CD4-positive, alpha-beta T cell treated with Interleukin-21 for 1 hour (primary cell): Measurements from ENCODE around the gene NOC2L.

ENCODE experiments used
- DNase-seq: peaks from one replicate; pipeline ENCODE4 v3.0.0-alpha.2; 2020

The NOC2L gene

DNA sequence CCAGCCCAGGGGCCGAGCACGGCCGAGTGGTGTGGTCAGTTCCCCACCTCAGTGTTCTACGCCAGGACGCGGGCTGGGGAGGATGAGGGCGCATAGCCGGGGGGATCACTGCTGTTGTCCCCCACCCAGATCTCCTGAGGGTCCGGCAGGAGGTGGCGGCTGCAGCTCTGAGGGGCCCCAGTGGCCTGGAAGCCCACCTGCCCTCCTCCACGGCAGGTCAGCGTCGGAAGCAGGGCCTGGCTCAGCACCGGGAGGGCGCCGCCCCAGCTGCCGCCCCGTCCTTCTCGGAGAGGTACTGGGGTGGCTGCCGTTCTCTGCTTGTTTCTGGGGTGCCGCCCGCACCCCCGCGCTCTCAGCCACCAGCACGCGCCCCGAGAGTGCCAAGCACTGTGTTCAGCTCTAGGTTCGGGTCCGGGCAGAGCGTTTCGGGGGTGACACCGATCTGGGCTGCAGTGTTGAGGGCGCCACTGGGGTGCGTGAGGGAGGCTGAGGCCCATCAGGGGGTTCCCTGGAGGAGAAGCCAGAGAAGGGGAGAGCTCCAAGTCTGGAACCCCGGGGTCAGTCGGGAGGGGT is 18.0 kb downstream of the NOC2L start:
- DNase-seq = no peak

DNA sequence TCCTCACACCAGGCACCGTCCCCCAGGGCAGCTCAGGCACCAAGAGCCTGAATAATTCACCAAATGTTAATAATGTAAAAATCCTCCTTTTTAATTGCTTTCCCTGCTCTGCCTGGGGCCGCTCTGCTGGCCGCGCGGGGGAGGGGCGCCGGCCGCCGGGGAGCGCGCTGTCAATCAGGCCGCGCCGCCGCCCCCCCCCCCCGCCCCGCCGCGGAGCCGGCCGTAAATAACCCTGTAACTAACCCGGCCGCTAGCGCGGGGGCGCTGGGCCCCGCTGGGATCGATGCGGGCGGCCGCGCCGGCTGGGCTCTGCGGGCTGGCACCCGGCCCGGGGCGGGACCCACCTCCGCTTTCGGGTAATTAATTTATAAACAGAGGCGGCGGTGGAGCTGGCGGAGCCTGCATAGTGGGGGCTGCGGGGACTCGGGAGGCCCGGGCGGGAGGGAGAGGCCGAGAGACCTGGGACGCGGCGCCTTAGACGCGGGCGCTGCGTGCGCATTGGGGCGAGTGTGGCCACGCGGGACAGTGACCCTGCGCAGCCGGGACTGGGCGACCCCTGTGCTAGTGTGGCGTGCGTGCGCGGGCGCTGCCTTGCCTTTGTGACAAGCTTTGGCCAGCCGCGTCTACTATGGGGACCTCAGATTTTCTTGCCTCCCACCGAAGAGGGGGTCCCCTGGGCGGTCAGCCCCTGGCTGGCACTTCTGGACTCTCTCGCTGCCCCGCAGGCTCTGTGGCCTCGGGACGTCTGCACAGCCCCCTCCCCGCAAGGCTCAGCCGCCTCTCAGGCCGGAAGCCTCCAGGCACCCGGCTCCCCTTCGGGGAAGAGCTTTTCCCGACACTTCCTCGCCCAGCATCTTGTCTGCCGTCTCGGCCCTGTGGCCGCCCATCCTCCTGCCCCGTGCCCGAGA is 18.7 kb downstream of the NOC2L start:
- DNase-seq = peak; percentile 25

DNA sequence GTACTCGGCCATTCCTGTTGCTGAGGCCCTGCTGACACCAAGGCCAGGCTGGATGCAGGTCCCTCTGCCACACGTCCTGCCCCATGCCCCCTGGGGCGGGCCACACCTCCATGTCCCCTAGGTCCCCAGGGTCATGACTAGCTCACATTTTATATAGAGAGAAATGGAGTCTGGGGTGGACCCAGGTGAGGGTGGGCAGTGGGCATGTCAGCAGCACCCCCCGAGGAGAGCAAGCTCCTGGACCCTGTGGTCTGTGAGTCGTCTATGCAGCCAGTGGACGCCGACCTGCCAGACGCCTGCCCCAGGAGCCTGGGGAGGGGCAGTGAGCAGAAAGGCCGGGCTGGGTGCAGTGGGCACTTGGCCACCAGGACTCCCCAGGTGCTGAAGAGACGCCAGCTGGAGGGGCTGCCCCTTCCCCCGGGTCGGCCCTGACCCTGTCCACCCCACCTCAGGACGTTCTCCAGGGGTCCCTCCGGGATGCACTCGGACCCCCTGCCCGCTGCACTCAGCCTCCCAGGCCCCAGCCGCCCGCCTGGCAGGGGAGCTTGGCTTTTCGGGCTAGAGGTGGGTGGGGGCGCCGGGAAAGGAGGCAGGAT is 19.4 kb downstream of the NOC2L start:
- DNase-seq = no peak

DNA sequence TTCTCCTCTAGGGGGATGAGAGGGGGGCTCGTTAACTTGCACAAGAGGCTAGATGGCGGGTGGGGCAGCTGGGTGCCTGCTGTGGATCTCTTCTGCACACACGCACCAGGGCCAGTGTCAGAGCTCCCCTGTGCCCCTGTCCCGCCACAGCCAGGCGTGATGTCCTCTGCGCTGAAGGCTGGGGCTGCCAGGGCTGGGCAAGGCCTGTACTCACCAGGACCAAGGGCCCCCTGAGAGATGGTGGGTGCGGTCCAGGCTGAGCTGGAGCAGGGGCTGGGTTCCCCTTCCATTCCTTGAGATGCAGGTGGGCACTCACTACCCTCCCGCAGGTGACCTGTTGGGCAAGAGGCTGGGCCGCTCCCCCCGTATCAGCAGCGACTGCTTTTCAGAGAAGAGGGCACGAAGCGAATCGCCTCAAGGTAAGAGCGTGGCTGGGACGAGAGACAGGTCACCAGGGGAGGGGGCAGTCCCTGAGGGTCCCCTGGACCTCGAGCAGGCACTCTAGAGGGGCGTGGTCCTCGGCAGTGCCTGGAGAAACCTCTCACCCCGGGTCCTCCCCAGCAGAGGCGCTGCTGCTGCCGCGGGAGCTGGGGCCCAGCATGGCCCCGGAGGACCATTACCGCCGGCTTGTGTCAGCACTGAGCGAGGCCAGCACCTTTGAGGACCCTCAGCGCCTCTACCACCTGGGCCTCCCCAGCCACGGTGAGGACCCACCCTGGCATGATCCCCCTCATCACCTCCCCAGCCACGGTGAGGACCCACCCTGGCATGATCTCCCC is 20.2 kb downstream of the NOC2L start:
- no peak for DNase-seq

DNA sequence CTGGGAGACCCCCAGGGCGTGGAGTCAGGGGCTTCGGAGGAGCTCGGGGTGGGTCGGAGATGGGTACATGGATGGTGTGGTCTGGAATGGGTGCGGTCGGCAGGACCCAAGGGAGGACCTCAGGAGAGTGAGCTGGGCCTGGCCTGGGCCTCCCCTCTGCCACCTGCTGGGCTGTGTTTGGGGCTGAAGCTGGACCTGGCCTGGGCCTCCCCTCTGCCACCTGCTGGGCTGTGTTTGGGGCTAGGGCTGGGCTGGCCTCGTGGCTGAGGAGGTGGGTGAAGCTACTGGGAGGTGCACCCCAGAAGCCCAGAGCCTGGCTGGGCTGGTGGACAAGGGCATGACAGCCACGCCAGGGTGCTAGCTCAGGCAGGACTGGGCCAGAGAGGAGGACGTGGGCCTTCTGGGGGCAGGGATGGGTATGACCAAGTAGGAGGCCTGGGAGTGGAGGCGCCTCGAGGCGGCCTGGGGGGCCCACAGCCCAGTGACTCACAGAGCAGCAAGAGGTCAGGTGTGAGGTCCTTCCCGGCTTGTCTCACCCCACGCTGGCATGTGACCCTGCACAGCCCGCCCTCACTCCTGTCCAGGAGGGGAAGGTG is 20.9 kb downstream of the NOC2L start:
- no peak for DNase-seq

DNA sequence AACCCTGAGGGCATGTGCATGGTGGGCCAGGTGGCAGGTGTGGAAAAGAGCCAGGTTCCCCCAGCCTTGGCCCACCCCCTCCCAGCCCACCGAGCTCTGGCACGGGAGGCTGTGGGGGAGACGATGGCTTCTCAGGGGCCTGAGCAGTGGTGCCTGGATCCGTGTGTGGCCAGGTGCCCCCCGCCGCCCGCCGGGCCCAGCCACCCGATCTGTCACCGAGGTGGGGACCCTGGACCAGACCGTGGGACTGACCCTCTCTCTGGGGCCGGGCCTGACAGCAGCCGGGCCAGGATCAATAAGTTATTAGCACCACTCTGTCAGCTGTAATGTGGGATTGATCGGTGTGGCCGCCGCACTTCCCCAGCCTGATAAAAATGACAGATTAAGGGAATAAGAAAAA is 21.5 kb downstream of the NOC2L start:
- DNase-seq = no peak

DNA sequence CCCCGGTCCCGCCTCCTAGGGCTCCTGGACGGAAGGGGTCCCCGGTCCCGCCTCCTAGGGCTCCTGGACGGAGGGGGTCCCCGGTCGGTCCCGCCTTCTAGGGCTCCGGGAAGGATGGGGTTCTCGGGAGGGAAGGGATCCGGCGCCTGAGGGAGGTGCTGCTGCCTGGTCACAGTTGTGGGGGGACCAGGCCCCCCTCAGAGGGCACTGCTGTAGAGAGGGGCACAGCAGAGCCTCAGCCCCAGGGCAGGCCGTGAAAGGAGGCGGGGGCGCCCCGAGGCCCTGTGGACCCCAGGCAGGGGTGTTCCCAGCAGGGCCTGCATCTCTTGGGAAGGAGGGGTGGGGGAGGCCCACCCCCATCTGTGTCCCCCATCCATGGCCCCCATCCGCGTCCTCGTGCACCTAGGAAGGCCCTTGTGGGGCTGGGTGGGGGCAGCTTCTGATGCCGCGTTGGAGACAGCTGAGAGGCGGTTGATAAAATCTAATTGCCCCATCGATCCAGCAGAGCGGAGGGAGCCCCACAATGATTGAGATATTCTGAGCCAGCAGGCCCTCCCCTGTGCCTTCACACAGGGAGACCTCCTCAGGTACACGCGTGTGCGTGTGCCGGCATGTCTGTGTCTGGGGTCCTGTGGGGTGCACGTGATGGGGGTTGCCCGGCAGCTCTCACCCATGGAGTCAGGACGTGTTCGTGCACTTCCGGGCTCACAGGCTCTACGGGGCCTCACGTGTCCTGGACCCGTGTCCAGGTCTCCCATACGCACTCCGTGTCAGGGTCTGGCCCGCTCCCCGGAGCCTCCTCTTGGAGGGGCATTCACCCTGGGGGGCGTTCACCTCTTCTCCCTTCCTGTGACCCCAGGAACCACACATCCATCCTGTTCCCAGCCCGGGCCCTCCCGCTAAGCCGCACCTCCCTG is 22.4 kb downstream of the NOC2L start:
- no peak for DNase-seq

DNA sequence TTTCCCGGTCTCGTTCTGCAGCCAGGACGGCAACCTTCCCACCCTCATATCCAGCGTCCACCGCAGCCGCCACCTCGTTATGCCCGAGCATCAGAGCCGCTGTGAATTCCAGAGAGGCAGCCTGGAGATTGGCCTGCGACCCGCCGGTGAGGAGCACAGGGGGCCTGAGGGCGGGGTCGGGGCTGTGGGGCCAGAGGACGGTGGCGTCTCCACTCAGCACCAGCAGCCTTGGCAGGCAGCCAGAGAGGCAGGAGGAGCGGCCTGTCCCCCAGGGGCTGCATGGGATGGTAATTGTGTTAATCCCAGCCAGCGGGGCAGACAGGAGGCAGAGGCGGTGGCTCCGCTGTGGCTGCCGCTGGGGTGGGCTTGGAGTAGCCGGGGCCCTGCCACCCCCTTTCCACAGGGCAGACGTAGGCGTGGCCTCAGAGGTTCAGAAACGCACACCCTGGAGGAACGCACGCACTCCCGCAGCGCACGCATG is 23.3 kb downstream of the NOC2L start:
- no peak for DNase-seq

DNA sequence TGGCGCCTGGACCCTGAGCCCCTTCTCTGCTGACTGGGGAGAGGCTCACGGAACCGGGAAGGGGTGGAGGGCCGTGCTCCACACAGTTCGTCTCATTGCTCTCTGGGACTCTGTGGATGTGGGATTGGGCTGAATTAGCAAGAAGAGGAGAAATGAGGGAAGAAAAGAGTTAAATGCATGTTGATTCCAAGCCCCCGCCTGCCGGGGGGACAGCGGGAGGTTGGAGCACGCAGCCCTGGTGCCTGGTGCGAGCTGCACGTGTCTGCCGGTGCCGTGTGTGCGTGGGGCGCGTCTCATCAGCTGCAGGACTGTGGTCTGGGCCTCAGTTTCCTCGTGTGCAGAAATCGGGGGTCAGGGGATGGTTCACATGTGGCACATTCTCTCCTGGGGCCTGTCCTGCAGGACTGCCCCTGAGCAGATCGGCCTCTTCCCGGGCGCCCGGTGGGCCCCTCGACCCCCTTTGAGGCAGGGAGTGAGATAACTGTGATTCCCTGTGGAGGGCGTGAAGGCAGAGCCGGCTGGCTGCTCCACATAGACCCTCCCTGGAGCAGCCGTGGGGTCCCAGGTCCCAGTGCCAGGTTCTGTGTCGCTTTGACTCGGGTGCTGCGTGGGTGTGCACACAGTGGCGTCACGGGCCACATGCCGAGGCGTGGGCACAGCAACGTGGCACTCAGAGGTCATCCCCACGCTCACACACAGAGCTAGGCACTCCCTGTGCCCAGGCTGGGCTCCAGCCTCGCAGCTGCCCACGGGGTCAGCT is 23.9 kb downstream of the NOC2L start:
- DNase-seq = no peak

DNA sequence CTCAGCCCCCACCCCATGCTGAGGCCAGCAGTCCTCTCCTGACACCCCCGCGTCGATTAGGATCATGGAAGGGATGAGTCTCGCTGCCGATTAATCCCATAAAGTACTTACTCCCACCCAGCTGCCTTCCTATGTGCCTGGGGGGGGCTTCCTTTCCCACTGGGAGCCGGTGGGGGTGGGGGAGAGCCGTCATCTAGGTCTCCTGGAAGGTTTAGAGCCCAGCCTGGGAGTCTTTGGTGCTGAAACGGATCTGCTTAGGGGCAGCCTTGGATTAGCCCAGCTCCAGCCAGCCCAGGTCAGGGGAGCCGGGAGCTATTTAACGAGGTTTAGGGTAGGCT is 25.5 kb downstream of the NOC2L start:
- no peak for DNase-seq

DNA sequence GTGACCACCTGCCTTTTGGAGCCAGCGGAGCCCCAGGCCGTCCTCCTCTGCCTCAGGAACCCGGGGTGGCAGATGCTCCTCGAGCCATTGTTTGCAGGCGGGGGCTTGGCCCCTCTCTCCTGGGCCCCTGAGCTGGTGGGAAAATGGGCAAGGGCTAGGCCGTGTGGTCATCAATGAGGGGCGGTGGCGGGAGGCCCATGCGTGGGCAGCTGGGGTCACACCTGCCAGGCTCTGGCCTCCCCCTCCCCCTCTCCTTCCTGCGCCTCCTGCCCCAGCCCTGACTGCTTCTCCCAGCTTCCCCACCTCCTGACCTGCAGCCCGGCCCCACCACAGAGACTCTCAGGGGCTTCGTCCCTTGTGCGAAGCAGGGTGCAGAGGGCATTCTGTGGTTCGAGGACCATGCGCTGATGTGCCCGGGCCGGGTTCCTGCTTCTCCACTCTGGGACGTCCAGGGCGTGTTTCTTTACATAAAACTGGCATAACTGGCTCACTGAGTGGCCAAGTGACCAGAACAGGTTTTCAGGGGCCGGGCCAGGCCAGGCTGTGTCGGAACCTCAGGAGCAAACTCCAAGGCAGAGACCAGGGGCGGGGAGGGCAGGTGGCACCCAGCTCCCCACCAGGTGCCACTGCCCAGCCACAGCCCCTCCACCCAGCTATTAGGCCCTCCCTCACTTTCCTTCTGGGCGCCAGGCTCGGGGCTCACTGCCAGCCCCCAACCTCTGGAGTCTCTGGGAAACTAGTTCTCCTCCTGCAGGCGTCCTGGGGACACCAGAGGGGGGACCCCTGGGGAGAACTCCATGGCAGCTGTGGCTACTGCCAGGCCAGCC is 26.1 kb downstream of the NOC2L start:
- DNase-seq = no peak

DNA sequence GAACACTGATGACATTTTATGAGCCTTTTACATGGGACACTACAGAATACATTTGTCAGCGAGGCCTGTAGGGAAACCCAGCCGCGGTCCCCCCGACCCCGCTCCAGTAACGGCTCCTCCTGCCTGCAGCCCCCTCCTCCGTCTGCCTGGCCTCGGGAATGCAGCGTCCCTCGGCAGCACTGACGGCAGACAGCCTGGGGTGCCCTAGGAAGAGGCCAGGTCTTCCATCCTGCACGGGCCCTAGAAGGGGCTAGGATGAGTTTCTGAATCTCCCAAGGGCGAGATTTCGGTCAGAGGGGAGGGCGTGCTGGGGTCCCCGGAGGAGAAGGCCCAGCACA is 26.9 kb downstream of the NOC2L start:
- no peak for DNase-seq

DNA sequence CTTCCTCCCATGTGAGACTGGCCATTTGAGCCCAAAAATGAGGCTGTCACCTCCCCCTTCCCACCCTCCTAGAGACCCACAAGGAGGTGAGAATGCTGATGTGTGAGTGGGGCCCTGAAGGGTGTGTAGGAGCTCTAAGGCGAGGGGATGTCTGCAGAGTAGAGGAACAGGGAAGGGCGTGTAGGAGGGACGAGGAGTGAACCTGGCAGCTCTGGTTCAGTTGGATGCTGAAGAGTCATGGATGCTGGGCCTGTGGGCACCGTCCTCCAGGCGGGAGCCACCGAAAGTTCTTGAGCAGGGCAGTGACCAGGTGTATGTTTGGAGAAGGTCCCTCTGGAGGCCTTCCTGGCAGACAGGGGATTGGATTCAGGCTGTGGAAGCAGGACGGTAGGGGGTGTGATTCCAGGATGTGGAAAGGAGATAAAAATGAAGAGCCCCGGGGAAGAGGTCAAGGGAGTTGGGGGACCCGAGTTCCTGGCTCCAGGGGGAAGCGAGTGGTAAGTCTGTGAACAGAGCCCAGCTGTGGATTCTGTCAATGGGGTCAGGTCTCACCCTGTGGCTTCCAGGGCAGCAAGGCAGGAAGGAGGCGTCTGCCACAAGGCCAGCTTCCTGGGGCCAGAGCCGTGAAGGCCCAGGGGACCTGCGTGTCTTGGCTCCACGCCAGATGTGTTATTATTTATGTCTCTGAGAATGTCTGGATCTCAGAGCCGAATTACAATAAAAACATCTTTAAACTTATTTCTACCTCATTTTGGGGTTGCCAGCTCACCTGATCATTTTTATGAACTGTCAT is 27.5 kb downstream of the NOC2L start:
- no peak for DNase-seq

DNA sequence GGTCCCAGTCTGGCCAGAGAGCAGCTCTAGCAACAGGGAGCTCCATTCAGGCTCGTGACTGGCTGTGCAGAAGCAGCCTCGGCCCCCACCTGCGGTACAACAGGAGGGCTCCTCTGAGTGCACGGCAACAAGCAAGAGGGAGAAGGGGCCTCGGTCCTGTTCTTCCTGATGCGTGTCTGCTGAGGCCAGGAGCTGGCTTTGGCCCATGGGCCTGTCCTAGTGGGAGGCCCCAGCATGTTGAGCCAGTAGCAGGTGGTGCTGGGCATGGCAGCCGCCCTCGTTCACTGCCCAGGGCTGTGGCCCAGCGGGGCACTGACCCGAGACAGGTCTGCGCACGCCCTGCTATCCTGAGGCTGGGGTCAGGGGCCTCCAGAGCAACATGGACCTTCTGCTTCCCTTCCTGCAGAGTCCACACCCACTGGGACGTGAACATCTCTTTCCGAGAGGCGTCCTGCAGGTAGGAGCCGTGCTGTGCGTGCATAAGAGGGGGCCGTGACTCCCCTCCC is 28.4 kb downstream of the NOC2L start:
- no peak for DNase-seq

DNA sequence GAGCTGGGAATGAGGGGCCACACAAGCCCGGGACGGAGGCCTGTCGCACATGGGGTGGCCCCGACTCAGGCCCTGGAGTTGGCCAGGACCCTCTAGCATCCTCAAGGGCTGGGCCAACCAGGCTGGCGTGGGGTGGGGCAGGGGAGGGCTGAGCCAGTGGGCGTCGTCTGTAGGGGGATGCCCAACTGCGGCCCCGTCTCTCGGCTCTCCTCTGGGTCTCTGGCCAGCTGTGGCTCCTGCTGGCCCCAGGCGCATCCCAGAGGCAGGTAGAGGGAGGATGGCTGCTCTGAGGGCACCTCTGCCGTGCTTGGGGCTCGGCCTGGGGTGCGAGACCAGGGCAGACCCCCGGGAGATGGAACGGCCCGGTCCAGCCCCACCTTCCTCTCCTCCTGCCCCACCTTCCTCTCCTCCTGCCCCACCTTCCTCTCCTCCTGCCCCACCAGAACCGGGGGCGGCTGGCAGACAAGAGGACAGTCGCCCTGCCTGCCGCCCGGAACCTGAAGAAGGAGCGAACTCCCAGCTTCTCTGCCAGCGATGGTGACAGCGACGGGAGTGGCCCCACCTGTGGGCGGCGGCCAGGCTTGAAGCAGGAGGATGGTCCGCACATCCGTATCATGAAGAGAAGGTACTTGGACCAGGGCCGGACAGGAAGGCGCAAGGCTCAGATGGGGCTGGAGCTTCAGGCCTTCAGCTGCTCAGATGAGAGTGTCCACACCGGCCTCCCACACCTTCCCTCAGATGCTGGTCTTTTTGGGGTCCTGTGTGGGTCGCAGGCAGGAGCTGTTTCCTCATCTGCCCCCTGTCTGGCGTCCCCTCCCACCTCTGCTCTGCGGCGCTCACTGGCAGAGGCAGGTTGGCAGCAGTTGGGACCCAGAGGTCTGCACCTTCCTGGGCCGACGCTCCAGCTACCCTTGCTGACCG is 29.1 kb downstream of the NOC2L start:
- DNase-seq = no peak

DNA sequence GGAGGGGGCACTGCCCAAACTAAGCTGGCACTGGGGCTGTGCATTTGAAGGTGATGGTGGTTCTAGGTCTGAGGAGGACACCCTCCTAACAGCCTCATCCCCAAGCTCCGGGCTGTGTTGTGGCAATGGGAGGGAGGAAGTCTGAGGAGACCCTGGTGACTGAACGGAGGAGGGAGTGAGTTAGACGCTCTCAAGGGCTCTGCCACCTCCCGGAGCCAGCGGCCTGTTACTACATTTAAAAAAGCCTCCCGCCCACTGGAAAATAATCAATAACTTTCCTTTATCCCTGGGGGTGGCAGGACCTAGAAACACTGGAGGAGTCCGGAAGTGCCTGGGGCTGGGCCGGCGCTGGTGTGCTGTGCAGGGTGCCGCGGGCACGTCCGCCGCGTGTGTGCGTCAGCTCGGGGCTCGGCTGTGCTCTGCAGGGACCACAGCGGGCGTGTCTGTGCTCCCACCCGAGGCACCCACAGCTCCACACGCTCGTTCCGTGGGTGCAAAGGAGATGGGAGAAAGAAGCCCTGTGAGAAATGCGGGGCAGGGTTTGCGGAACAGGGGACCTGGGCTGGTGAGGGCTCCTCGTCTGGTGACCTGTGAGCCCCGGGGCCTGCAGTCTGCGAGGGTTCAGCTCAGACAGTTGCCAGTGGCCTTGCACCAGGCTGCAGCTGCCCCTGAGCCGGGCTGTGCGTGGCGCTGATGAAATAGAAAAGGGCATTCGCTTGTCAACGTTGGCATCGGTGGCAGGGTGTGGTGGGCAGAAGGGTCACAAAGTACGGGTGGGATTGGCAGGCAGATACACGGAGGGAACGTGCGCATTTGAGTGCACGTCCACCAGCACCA is 30.0 kb downstream of the NOC2L start:
- DNase-seq = no peak

DNA sequence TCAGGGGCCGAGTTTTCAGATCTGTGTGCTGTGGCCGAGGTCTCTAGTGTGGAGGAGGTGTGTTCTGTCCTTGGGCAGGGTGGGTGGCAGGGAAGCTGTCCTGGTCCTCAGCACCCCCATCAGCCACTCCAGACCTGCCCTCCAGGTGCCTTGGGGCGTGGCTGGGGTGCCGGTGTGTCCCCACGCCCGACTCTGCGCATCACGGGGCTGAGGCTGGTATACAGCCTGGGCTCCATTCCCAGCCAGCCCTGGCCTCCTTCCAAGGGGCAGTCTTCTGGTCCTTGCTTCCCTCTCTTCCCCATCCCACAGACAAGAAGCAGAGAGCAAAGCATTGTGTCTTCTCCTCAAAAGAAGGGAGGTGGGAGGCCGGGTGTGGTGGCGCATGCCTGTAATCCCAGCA is 31.3 kb downstream of the NOC2L start:
- no peak for DNase-seq
